Muscle of arm (tissue), 12 donors: ENCODE results near the gene MYO1F. TPM values are rescaled to one million over a fixed set of nuclear protein-coding genes. Genes with fewer than 3 reads are reported as not detected.

Experiments used
- DNase-seq: peaks from one replicate; pipeline ENCODE4 v3.0.0-alpha.2; 2013
- polyA plus RNA-seq, 12 donors: library from polyadenylated mRNA; unstranded; fragments of 120-200 nt; gene quantifications; one replicate each; pipeline ENCODE4 v1.2.1, GENCODE V29; 2013; ENCODE audit not compliant: insufficient read length in 12 of 12

Gene MYO1F
- polyA plus RNA-seq, 12 donors = 2.8 to 19.6 (median 3.8) TPM; not detected in 1

DNA sequence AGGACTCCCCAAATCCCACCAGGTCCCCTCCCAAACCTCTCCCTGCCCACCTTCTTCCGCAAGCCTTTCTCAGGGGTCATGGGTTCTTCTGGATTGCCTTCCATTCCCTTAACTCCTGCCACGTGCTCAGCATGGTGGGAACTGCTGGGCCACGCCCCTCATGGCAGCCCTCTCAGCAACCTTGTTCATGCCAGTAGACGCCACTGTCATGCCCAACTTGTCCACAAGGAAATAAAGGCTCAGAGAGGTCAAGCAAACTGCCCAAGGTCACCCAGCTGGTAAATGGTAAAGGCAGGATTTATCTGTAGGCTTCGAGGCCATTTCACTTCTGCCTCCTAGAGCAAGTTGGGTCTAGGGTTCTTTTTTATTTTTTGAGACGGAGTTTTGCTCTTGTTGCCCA, 85.7 kb downstream of the MYO1F start:
- DNase-seq = no peak

DNA sequence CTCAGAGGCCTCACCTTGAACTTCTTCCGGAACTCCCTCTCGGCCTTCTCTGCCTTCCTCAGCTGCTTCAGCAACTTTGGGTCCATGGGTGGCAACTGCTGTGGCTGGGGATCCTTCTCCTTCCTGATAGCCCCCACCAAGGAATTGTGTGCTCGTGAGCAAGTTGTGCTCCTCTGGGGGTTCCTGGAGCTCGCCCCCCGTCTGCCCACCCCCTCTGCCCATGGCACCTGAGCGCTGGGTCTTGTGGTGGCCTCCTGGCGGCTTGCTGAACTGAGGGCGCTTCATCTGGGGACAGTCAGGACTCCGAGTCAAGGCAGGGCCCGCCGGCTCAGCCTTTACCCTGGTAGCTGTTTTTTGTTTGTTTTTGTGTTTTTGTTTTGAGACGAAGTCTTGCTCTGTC, 86.4 kb downstream of the MYO1F start:
- DNase-seq = no peak

DNA sequence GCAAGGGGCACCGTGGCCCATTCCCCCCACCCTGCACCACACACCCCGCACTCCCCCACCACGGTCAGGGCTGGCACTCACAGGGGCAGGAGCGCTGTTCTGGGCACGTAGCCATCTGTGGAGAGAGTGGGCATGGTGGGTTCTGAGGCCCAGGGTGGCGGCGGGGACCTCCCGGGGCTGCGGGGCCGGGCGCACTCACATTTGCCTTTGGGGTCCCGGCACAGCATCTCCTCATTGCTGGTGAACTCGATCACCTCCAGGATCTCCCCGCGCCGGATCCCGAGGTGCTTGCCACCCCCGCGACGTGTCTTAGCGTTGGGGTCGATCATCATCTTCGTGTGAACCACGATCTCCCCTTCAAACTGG, 86.9 kb downstream of the MYO1F start:
- no peak for DNase-seq

DNA sequence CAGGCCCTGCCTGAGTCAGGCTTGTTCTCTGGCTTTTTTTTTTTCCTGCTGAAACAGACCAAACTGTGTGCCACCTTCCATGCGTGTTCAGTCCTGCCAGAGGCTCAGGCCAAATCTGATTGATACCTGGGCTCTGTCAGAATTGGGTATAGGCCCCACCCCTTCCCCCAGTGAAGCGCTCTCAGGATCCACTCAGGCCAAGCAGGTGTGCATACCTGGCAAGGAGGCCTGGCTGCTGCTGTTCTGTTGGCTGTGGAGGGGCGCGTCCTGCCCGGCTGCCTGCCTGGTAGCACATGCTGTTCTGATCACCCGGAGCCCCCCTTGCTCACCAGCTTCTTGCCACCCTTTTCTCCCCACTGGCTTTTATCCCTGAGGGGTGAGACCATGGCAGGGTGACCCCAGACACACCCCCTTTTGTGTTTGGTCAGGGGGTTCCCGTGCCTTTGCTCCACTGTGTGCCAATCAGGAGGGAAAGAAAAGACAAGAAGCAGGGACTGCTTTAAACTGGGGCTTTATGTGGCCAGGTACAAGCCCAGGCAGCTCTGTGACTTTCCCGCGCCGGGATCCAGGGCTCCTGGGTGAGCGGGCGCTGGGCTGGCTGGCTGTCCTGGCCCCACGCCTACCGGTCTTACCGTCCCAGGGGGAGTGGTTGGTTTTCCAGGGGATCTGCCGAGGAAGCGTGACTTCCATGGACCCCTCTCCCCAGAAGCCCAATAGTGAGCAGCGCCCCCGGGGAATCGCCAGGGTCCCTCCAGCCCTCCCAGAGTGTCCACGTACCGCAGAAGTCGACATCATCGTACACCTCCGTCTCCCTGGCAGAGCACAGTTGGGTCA, 87.5 kb downstream of the MYO1F start:
- no peak for DNase-seq

DNA sequence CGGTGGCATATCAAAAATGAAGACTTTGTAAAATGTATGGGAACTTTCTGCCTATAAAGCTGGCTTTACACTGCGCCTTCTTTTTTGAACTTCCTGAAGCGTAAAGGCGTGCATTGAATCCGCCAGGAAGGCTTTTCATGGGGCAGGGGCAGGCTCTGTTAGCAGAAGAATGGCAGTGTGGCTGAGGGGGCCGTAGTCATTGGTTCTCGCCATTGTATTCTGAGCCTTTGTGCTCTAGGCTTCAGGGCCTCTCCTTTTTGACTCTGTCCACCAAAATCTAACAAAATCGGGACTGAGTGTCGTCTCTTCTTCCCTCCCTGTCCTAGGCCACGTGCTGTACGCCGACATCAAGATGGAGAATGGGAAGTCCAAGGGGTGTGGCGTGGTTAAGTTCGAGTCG, 88.9 kb downstream of the MYO1F start:
- no peak for DNase-seq

DNA sequence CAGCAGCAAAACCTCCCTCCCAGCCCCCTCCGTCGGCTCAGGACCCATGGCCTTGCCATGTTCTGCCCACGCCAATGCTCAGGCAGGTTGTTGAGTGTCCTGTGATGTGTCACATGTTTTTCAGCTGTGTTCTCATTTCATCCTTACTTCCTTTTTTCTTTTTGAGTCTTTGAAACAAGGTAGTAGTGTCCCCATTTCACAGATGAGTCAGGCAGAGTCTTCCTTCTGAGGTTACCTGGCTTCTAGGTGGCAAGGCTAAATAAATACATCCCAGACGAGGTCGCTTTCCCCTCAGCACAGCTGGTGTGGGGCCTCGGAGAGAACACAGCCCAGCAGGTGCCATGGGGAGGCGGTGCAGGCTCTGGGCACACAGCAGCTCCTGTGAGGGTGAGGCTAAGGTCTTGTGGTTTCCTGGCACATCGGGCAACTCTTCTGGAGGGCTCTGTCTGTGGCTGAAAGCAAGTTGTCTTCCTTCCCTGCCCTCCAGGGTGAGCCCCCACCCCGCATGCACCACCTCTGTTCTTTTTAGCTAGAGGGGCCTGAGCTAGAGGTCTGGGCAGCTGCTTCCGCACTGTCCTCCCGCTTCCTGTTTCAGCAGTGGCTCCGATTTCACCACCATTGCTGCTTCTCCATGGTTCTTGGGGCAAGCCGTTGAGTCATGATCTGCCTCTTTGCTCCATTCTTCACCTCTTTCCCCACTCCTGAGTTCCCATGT, 89.9 kb downstream of the MYO1F start:
- no peak for DNase-seq

GRCh38 chr19:8486661-8487136, 90.5 kb downstream of the MYO1F start:
- no peak for DNase-seq

DNA sequence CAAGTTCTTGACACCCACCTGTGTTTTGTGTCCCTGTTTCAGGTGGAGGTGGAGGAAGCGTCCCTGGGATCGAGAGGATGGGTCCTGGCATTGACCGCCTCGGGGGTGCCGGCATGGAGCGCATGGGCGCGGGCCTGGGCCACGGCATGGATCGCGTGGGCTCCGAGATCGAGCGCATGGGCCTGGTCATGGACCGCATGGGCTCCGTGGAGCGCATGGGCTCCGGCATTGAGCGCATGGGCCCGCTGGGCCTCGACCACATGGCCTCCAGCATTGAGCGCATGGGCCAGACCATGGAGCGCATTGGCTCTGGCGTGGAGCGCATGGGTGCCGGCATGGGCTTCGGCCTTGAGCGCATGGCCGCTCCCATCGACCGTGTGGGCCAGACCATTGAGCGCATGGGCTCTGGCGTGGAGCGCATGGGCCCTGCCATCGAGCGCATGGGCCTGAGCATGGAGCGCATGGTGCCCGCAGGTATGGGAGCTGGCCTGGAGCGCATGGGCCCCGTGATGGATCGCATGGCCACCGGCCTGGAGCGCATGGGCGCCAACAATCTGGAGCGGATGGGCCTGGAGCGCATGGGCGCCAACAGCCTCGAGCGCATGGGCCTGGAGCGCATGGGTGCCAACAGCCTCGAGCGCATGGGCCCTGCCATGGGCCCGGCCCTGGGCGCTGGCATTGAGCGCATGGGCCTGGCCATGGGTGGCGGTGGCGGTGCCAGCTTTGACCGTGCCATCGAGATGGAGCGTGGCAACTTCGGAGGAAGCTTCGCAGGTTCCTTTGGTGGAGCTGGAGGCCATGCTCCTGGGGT, 91.5 kb downstream of the MYO1F start:
- DNase-seq = no peak

DNA sequence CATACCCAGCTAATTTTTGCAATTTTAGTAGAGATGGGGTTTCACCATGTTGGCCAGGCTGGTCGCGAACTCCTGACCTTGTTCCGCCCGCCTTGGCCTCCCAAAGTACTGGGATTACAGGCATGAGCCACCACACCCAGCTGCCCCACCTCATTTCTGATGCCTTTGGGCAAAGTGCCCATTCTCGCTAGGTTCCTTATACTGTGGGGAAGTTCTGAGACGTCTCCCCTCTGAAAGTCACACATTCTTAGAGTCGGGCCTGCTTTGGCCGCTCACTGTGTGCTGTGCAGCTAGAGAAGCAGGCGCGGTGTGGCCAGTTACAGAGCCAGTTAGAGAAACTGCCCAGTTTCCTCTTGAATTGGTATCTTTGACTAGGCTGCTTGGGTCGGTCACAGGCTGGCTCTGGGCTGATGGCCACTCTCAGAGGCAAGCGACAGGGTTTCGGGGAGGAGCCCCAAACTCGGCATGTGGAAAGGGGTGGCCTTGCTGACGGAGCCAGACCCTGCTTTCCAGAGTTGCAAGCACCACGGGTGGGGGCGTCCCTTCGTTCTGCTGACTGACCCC, 92.8 kb downstream of the MYO1F start:
- DNase-seq = no peak

GRCh38 chr19:8483165-8483564, 94.1 kb downstream of the MYO1F start:
- no peak for DNase-seq

GRCh38 chr19:8482696-8483095, 94.5 kb downstream of the MYO1F start:
- DNase-seq = no peak

GRCh38 chr19:8481616-8482015, 95.6 kb downstream of the MYO1F start:
- DNase-seq = no peak

DNA sequence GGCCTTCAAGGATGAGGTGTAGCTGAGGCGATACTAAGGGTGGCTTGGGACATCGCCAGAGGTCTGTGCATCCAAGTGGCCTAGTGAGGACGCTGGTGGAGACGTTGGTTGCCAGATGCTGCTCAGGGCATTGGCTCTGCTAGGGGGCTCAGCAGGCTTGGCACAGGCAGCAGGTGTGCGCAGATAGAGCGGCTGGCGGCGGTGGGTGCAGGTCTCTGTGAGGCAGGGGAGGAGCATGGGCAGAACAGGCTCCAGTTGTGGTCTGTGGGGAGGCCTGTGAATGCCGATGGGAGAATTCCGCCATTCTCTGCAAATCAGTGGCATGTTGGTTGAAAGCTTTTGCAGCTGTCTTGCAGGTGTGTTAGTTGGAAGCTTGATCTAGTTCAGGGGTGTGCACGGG, 96.0 kb downstream of the MYO1F start:
- DNase-seq = no peak

DNA sequence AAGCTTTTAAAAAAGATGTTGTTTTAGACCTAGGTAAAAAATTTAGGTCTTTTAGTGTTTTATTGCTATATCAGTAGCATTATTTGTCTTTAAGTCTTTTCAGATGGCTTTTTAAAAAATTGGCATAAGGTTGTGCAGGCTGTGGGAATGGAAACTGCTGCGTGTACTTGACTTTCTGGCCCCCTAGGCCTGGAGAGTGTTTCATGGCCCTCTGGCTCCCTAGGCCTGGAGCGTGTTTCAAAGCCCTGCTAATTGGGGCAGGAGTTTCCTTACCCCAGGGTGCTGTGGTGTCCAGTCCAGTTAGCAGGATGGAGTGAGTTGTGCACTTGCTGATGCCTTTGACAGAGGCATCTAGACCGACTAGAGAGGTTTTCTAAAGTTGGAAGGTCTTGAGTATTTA, 98.6 kb downstream of the MYO1F start:
- peak; percentile 38 for DNase-seq

- no peak for DNase-seq
These were observed 99.4 kb downstream of the MYO1F start for GRCh38 chr19:8477889-8478288.

DNA sequence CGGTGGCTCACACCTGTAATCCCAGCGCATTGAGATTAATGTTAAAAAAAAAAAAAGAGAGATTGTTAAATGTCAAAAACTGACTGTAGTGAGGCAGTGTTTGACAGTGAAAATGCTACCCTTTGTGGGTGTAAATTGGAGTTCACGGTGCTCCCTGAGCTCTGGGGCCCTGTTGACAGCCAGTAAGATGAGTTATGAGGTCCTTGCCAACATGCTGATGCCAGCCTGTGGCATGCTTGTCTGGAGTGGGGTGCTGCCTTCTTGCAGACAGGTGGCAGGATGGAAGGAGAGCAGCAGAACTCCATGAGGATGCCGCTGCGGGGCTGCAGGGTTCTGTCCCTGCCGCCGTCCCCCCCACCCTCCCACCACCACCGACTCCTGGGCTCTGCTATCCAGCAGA, 100.7 kb downstream of the MYO1F start:
- no peak for DNase-seq

- DNase-seq = no peak
These were observed 102.2 kb downstream of the MYO1F start for GRCh38 chr19:8475005-8475404.

GRCh38 chr19:8473648-8474476, 103.4 kb downstream of the MYO1F start:
- DNase-seq = no peak
